NOMO-1 treated with DMSO at 0.1 percent for 48 hours (cell line): ENCODE data around the gene CPSF2.
A peak's percentile ranks its signal among the peaks of the same experiment; 100 is the strongest.
"Not testable (repeated sequence)": the region's sequence is repeated elsewhere in the genome, so short reads cannot be mapped to it uniquely, and the experiment has no call there.

Source experiments
- DNase-seq: peaks from one replicate; lab custom pipeline; 2025; ENCODE audit not compliant: unreplicated experiment; lab: John Stamatoyannopoulos, UW

Gene CPSF2

DNA sequence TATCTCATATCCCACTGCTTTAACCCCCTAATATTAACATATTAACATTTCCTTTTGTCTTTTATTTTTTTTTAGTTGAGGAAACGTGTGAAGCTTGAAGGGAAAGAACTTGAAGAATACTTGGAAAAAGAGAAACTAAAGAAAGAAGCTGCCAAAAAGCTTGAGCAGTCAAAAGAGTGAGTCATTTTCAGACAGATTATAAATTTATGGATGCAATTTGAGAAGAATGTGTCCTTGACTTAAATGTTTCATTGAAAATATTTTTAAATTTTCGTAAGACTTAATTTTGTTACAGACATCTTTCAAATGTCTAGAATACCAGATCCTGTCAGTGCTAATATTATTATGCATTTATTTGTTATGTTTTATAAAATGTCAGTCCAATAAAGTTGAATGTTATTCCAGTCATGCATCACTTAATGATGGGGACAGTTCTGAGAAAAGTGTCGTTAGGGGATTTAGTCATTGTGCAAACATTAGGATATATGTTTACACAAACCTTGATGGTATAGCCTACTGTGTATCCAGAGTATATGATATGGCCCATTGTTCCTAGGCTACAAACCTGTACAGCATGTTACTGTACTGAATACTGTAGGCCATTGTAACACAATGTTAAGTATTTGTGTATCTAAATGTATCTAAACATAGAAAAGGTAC lies 32.6 kb downstream of the CPSF2 start:
- no peak for DNase-seq

DNA sequence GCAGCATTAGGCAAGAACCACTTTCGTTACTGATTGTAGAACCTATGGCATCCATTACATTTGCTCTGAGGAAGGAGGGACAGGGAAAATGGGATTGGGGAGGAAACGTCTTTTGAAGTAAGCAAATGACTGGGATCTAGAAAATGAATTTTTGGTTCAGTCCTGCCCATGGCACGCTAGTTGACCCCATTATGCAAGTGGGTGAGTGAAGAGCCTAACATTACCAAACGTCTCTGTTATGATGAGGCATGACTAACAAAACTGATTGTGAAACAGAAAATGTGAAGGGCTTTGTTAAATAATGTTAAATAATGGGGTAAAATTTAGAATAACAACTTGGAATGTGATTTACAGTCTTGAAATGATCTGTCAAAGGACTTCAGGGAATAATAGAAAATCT lies 38.9 kb downstream of the CPSF2 start:
- DNase-seq = peak; percentile 46

GRCh38 chr14:92161521-92161920 lies 39.8 kb downstream of the CPSF2 start:
- no peak for DNase-seq

DNA sequence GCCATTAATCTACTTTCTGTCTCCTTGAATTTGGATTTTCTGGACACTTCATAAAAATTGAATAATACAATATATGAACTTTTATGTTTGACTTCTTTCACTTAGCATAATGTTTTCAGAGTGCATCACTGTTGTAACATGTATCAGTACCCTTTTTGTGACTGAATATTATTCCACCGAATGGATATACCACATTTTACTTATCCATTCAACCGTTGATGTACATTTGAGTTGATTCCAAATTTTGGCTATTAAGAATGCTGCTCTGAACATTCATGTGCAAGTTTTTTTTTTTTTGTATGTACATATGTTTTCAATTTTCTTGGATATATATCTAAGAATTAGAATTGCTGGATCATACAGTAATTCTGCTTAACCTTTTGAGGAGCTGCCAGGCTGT lies 43.2 kb downstream of the CPSF2 start:
- DNase-seq = no peak

DNA sequence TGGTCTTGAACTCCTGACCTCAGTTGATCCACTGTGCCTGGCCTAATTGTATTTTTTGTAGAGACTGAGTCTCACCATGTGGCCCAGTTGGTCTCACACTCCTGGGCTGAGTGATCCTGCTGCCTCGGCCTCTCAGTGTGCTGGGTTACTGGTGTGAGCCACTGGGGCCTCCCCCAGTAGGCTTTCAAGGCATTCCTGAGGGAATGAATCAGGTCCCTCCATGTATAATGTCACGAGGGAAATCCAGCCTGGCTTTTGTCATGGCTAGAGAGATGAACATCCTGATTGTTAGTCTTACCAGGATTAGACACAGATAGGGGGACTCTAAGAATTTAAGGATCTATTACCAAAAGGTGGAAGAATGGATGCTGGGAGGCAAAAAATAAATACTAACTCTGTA lies 51.9 kb downstream of the CPSF2 start:
- no peak for DNase-seq

- no peak for DNase-seq
Observed at GRCh38 chr14:92175811-92176210, 54.0 kb downstream of the CPSF2 start.

DNA sequence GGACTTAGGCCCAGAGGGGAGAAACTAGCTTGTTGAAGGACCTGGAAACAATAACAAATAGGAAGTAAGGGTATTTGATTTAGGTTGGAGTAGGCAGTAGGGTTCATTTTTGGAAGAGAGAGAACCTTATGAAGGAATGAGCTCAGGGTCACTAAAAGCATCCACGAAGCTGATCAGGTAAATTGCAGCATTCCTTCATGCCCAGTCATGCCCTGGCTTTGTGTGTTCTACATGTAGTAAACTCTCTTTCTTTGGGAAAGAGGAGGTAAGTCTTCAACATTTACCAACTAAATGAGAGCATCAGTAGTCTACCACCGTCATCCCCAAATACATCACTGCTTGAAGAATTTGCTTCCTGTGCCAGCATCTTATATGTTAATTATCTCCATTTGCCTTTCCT lies 54.7 kb downstream of the CPSF2 start:
- no peak for DNase-seq

DNA sequence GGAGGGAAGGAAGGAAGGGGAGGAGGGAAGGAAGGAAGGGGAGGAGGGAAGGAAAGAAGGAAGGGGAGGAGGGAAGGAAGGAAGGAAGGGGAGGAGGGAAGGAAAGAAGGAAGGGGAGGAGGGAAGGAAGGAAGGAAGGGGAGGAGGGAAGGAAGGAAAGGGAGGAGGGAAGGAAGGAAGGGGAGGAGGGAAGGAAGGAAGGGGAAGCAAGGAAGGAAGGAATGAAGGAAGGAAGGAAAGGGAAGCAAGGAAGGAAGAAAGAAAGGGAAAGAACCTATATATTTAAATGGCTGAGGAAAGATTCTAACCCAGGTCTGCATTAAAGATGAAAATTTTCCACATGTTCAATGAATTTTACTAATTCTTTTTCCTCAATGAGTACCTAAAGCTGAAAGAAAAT lies 57.4 kb downstream of the CPSF2 start:
- DNase-seq = not testable (repeated sequence)

DNA sequence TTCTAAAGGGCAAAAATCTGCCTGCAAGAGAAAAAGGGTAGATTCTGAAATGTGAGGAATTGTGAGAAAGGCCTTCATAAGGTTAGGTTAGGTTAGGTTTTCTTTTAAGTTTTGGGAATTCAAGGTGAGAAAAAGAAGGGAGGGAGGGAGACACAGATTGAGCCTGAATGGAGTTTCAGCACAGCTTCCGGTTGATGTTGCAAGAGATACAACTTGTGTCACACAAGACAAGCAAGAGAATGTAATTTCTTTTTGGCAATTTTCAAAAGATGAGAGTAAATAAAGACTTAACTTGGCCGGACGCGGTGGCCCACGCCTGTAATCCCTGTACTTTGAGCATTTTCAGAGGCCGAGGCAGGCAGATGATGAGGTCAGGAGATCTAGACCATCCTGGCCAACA lies 63.8 kb downstream of the CPSF2 start:
- DNase-seq = peak; percentile 63

- not testable (repeated sequence) for DNase-seq
Observed at GRCh38 chr14:92187616-92188015, 65.8 kb downstream of the CPSF2 start.

GRCh38 chr14:92190768-92191167 lies 69.0 kb downstream of the CPSF2 start:
- no peak for DNase-seq

- DNase-seq = no peak
Observed at GRCh38 chr14:92198804-92199203, 77.0 kb downstream of the CPSF2 start.

GRCh38 chr14:92199763-92200162 lies 78.0 kb downstream of the CPSF2 start:
- DNase-seq = no peak

- no peak for DNase-seq
Observed at GRCh38 chr14:92203116-92203515, 81.3 kb downstream of the CPSF2 start.

DNA sequence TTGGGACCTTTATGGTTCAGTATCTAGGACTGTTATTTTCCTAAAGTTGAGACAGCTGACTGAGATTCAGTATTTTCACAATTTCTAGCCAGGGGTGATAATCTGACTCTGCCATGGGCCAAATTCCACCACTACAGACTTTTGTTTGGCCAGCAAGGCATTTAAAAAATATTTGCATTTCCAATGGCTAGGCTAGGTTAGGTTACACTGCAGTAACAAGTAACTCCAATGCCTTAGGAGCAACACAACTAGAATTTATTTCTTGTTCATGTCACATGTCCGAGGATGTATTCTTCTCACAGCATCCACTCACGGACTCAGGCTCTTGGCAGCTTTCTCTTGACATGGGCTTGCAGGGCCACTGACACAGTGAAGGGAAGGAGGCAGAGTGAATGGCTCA lies 83.0 kb downstream of the CPSF2 start:
- no peak for DNase-seq

DNA sequence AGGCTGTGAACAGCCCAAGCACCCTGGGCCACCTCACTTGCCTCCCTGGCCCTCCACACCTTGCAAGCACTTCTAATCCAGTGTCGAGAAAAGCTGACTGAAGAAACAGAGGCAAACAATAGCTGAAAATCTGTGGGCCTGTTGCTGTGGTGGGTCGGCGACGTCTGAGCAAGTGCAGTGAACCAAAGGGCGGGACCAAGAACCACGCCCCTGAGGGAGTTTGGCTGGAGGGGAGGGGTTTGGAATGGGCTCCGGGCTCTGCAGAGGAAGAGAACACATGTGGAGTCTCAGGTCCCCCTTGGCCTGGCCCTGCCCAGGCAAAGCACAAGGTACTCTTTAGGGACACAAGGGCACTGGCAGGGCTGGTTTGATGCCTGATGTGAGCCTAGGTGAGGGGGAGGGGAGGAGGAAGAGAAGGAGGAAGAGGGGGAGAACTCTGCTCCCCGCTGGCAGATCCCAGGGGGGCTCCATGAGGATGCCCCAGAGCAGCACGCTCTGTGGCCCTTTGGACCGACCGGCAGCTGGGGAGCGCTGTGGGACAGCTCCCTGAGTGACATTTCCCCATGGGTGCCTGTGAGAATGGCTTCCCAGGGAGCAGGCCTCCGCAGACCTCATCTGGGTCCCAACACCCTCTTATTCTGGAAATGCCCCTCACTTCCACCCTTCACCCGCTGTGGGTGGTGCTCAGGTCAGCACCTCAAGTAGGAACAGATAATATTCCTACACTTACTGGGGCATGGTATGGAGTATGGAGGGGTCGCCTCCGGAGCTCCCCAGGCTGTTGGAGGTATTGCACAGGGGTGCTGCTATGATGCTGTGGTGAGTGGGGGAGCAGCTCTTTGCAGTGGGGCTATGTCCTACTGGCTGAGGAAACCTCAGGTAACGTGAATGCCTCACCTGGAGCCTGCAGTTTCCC lies 85.5 kb downstream of the CPSF2 start:
- DNase-seq = no peak

DNA sequence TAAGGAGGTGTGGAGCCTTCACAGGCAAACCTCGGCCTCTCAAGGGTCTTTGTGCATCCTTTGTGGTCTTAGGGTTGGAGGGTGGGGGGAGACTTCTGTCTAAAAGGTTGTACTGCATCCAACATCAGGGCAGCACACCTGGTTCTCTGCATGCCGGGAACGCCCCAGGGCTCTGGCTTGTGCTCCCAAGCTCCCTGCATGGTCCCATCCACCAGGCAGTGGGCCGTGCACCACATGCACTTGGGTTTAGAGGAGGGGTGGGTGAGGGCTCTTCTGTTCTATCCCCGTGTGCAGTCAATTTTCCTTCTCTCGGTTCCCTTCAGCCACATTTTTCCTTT lies 86.1 kb downstream of the CPSF2 start:
- DNase-seq = no peak

DNA sequence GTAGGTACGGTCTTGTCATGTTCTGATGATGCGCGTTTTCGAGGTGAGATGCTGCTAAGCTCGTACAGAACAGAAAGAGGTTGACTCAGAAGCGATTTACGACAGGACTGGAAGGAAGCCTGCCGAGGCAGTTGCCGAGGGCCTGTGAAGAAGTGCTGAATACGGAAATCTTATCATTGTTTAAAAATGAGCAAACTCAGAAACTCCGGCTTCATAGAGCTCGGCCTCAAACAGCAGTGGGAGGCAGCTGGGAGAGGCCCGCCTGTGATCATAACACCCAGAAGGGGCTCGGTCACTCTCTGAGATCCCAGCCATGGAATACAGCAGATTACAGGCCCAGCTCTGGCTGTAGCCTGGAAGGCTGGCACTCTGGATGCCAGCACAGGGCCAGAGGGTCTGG lies 87.4 kb downstream of the CPSF2 start:
- DNase-seq = no peak

DNA sequence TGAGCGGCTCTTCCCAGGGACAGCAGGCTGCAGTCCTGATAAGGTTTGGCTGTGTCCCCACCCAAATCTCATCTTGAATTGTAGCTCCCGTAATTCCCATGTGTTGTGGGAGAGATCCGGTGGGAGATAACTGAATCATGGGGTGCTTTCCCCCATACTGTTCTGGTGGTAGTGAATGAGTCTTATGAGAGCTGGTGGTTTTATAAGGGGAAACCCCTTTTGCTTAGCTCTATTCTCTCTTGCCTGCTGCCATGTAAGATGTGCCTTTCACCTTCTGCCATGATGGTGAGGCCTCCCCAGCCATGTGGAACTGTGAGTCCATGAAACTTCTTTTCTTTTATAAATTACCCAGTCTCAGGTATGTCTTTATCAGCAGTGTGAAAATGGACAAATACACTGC lies 91.4 kb downstream of the CPSF2 start:
- not testable (repeated sequence) for DNase-seq

DNA sequence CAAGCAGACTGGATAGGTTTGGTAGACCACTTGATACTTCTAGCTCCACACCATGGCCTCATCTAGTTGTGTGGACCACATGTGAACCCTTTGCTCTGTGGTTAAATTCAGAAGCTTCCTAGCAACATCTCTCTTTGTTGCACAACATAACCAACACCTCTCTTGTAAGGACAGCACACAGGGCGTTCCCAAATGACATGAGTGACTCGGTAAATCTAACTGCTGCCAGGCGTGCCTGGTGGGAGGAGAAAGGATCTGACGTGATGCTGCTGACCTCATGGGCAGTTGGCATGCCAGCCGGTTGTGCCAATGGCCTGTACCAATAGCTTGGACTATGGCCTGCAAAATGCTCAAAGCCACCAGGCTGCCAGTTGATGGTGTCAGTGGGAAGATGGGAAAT lies 93.8 kb downstream of the CPSF2 start:
- peak; percentile 91 for DNase-seq

DNA sequence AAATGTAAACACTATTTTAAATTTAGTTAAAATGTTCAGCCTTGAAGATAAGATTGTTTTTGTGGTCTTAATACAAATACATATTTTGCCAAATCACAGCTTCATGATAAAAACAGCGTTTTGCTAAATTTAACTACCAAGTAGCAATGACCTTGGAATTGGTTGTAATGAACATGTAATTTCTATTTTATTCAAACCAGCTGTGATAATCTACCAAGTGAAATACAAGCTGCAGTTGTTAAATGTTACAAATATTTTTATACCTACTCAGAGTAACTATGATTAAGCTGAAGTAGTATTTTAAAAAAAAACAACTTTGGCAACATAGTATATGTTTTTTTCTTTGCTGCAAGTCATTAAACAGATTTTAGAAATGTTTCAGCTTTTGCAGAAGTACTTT lies 96.2 kb downstream of the CPSF2 start:
- DNase-seq = no peak
